ENCODE measurements around the gene MGAT5B. TPM values are rescaled to one million over a fixed set of nuclear protein-coding genes. Genes with fewer than 3 reads are reported as not detected.

MGAT5B gene
- total and polyA plus RNA-seq, 7 donors = 0.16 to 0.83 (median 0.51) TPM; not detected in 2

DNA sequence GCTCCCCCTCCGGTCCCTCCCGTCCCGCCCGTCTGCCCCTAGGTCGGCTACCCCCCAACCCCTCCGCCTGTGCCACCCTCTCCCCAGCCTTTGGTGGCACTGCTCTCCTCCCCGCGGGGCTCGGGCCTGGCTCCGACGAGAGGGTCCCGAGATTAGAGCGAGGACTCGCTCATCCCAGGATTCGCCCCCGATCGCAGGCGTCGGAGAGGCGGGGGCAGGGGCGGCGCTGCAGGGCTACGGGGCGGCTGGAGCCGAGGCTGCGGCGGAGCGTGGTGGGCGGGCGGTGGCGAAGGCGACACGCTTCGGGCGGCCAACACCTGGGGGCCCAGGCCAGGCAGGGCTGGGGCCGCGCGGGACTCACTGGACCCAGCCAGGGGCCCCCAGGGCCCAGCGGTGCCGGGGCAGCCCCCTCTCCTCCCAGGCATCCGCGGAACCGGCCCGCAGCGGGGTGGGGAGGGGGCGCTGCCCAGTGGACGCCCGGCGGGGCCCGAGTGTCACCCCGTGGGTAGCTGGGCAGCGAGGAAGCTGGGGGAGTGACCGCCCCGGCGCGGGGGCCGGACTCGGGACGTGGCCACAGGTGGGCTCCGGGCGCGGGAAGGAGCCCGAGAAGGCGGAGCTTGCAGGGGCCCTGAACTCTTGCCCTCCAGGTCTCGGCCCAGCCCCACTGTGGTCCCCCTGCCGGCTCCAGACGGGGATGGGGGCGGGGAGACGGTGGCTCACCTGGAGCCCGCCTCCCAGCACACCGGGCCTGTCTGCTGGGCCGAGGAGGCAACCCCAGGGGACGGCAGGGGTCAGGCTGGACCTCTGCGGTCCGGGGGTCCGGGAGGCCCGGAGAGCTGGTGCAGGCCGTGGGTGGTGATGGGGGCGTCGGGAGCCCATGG lies 1.5 kb downstream of the MGAT5B start:
- H3K4me3 ChIP-seq = peak overlapping the region in 1 of 4 donors; percentile 2

GRCh38 chr17:76870377-76870714 lies 2.1 kb downstream of the MGAT5B start:
- WGBS, 2 donors = 16 to 22% methylated on average over 16 of the region's 16 CpGs
- intact Hi-C loops (cut with DNase I) = no loop called here
- Histone ChIP-seq H3K4me1 (peaks cover 0 to 26% (median 22%) of the 10 kb centered on the region in 4 donors), H3K27me3 (peaks cover 25 to 81% (median 54%) of the 10 kb centered on the region in 3 donors), H3K4me3 (no peak overlapping the region), H3K36me3 (no peaks in the 10 kb centered on the region), H3K27ac (no peak overlapping the region), H3K9me3 (no peaks in the 10 kb centered on the region)
- DNase-seq = no peak
- no peak for TF ChIP-seq POLR2AphosphoS5 (IDR thresholded peaks at IDR 0.05)
- no peak for TF ChIP-seq EP300 (IDR thresholded peaks at IDR 0.05)
- TF ChIP-seq, protein P1, sequence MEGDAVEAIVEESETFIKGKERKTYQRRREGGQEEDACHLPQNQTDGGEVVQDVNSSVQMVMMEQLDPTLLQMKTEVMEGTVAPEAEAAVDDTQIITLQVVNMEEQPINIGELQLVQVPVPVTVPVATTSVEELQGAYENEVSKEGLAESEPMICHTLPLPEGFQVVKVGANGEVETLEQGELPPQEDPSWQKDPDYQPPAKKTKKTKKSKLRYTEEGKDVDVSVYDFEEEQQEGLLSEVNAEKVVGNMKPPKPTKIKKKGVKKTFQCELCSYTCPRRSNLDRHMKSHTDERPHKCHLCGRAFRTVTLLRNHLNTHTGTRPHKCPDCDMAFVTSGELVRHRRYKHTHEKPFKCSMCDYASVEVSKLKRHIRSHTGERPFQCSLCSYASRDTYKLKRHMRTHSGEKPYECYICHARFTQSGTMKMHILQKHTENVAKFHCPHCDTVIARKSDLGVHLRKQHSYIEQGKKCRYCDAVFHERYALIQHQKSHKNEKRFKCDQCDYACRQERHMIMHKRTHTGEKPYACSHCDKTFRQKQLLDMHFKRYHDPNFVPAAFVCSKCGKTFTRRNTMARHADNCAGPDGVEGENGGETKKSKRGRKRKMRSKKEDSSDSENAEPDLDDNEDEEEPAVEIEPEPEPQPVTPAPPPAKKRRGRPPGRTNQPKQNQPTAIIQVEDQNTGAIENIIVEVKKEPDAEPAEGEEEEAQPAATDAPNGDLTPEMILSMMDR (IDR thresholded peaks at IDR 0.05) = no peak
- no peak for TF ChIP-seq POLR2A (IDR thresholded peaks at IDR 0.05)

More for the DNA sequence above, 1.5 kb downstream of the MGAT5B start:
- H3K27me3 ChIP-seq = peaks cover 25 to 87% (median 54%) of the 10 kb centered on the region in 3 donors
- WGBS, 2 donors = 6 to 12% methylated on average over 80 of the region's 80 CpGs
- H3K27ac ChIP-seq = no peak overlapping the region
- intact Hi-C loops (cut with DNase I) = loop anchor here (2.0 kb wide), 1 partner anchor 377 kb away; no protein-coding TSS in a partner anchor
- H3K36me3 ChIP-seq = no peaks in the 10 kb centered on the region
- peaks cover 0 to 26% (median 22%) of the 10 kb centered on the region in 4 donors for H3K4me1 ChIP-seq
- no peak for DNase-seq
- no peaks in the 10 kb centered on the region for H3K9me3 ChIP-seq
- no peak for TF ChIP-seq EP300 (IDR thresholded peaks at IDR 0.05)
- no peak for TF ChIP-seq POLR2AphosphoS5 (IDR thresholded peaks at IDR 0.05)
- TF ChIP-seq POLR2A (IDR thresholded peaks at IDR 0.05) = no peak
- TF ChIP-seq, protein P1 (IDR thresholded peaks at IDR 0.05) = no peak

DNA sequence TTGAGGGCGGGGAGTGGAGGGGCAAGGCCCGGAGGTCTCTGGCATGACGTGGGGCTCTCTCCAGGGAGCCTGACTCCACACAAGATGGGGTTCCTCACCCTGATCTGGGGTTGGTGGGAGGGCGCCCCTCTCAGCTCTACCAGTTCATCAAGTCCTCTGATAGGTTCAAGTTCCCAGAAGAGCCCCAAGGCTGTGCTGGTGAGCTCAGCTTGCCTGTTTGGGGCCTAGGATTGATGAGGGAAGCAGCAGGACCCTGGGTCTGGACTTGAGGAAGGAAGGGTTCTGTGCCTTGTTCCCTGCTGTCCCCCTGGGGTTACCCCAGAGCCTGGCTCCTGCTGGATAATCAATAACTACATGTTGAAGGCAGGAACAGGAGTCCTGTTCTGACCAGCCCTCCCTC lies 3.5 kb downstream of the MGAT5B start:
- 75 to 88% methylated on average over 4 of the region's 4 CpGs for WGBS, 2 donors
- Histone ChIP-seq H3K4me1 (peaks cover 0 to 26% (median 22%) of the 10 kb centered on the region in 4 donors), H3K9me3 (no peaks in the 10 kb centered on the region), H3K36me3 (no peaks in the 10 kb centered on the region), H3K27ac (no peak overlapping the region), H3K27me3 (peaks cover 25 to 68% (median 54%) of the 10 kb centered on the region in 3 donors), H3K4me3 (no peak overlapping the region)
- DNase-seq = no peak
- intact Hi-C loops (cut with DNase I) = no loop called here
- TF ChIP-seq POLR2A (IDR thresholded peaks at IDR 0.05) (no peak), POLR2AphosphoS5 (IDR thresholded peaks at IDR 0.05) (no peak), EP300 (IDR thresholded peaks at IDR 0.05) (no peak)
- TF ChIP-seq, protein P1 (IDR thresholded peaks at IDR 0.05) = no peak

GRCh38 chr17:76872221-76872873 lies 4.1 kb downstream of the MGAT5B start:
- H3K4me3 ChIP-seq = no peak overlapping the region
- TF ChIP-seq, protein P1 (IDR thresholded peaks at IDR 0.05) = no peak
- TF ChIP-seq POLR2AphosphoS5 (IDR thresholded peaks at IDR 0.05) (no peak), POLR2A (IDR thresholded peaks at IDR 0.05) (no peak), EP300 (IDR thresholded peaks at IDR 0.05) (no peak)
- H3K4me1 ChIP-seq = peaks cover 0 to 26% (median 22%) of the 10 kb centered on the region in 4 donors
- no peak overlapping the region for H3K27ac ChIP-seq
- intact Hi-C loops (cut with DNase I) = no loop called here
- no peak for DNase-seq
- 55 to 63% methylated on average over 14 of the region's 14 CpGs for WGBS, 2 donors
- no peaks in the 10 kb centered on the region for H3K9me3 ChIP-seq
- peaks cover 25 to 61% (median 49%) of the 10 kb centered on the region in 3 donors for H3K27me3 ChIP-seq
- no peaks in the 10 kb centered on the region for H3K36me3 ChIP-seq

Data from sigmoid colon (tissue), 7 donors.